Neural cell (in vitro differentiated cells): ENCODE results near the gene CACNA2D2.

Source experiments
- CTCF ChIP-seq: fragments of 450-650 bp; IDR thresholded peaks from 2 replicates; pipeline ENCODE4 v1.5.1; 2014; ENCODE audit warnings: antibody characterized with exemption, mild to moderate bottlenecking, moderate library complexity; ENCODE audit not compliant: poor library complexity, severe bottlenecking
- EZH2 ChIP-seq: fragments of 200-600, 300-800 bp; shearing (Covaris generic), sonication (generic); IDR thresholded peaks from 2 replicates; pipeline ENCODE4 v1.6.1; 2014; ENCODE audit warnings: antibody characterized with exemption, low read length, borderline replicate concordance, mild to moderate bottlenecking; ENCODE audit not compliant: insufficient read depth, poor library complexity, severe bottlenecking
- POLR2AphosphoS5 ChIP-seq: IDR thresholded peaks from 2 replicates; pipeline ENCODE4 v1.6.1; 2012
- SMC3 ChIP-seq: fragments of 450-650 bp; conservative IDR thresholded peaks from 2 replicates; pipeline ENCODE4 v1.6.1; 2014; ENCODE audit warnings: antibody characterized with exemption, mild to moderate bottlenecking, moderate library complexity; ENCODE audit not compliant: poor library complexity
- TAF1 ChIP-seq: IDR thresholded peaks from 2 replicates; pipeline ENCODE4 v1.6.1; 2012; ENCODE audit warnings: low read depth

GRCh38 chr3:50325497-50326181 is 177.8 kb downstream of the CACNA2D2 start:
- TF ChIP-seq CTCF (no peak), EZH2 (no peak), POLR2AphosphoS5 (no peak), TAF1 (no peak), SMC3 (no peak)
